Right atrium auricular region (tissue), 2 donors: ENCODE measurements around the gene ACTG2. TPM values are rescaled to one million over a fixed set of nuclear protein-coding genes. Genes with fewer than 3 reads are reported as not detected.

ENCODE experiments used
- DNase-seq: peaks from one replicate; pipeline ENCODE4 v3.0.0-alpha.2; 2019; ENCODE audit warnings: low spot score
- H3K27ac ChIP-seq, 2 donors: fragments of 200-600 bp; sonication (generic); 1 replicate in 1 of 2; 2 replicates in 1 of 2; pipeline ENCODE4 v1.5.1; 2016 to 2019
- H3K27me3 ChIP-seq, 2 donors: fragments of 200-600 bp; sonication (generic); one replicate each; pipeline versions ENCODE4 v1.5.1 to v1.6.0; 2017 to 2019
- H3K36me3 ChIP-seq: fragments of 200-600 bp; sonication (generic); one replicate; pipeline ENCODE4 v1.5.1; 2016
- H3K4me1 ChIP-seq, 2 donors: fragments of 200-600 bp; sonication (generic); one replicate each; pipeline versions ENCODE4 v1.5.1 to v1.6.0; 2017 to 2019
- H3K4me3 ChIP-seq, 2 donors: fragments of 200-600 bp; sonication (generic); 1 replicate in 1 of 2; 2 replicates in 1 of 2; pipeline ENCODE4 v1.5.1; 2017 to 2019; ENCODE audit warnings: mild to moderate bottlenecking in 1 of 2, moderate library complexity in 1 of 2
- H3K9me3 ChIP-seq, 2 donors: fragments of 200-600 bp; sonication (generic); one replicate each; pipeline ENCODE4 v1.5.1; 2019
- CTCF ChIP-seq, 2 donors: fragments of 200-600 bp; sonication (generic); IDR thresholded peaks; one replicate each; pipeline ENCODE4 v1.5.1; 2019; ENCODE audit warnings: antibody characterized with exemption in 2 of 2
- total RNA-seq, 2 donors: library from RNA; depleted of rRNA; stranded (reverse); fragments of >200 nt; gene quantifications; one replicate each; pipeline ENCODE4 v1.1.0, GENCODE V29; 2016

ACTG2 gene
- total RNA-seq, 2 donors from 2014 or later: 3.7 to 23.8 TPM

GRCh38 chr2:73952499-73953446 is 60.0 kb downstream of the ACTG2 start:
- Histone ChIP-seq H3K36me3 (peaks cover 75% of the 10 kb centered on the region), H3K4me1 (no peaks in the 10 kb centered on the region), H3K9me3 (no peaks in the 10 kb centered on the region), H3K4me3 (no peak overlapping the region), H3K27ac (no peak overlapping the region), H3K27me3 (no peaks in the 10 kb centered on the region)
- no peak for TF ChIP-seq CTCF (IDR thresholded peaks at IDR 0.05)
- DNase-seq: peak; percentile 40

- Histone ChIP-seq H3K36me3 (peaks cover 63% of the 10 kb centered on the region), H3K27me3 (no peaks in the 10 kb centered on the region), H3K9me3 (no peaks in the 10 kb centered on the region), H3K4me1 (no peaks in the 10 kb centered on the region), H3K27ac (no peak overlapping the region), H3K4me3 (no peak overlapping the region)
- no peak for DNase-seq
- TF ChIP-seq CTCF (IDR thresholded peaks at IDR 0.05): no peak
Measured at GRCh38 chr2:73956218-73956865, 63.5 kb downstream of the ACTG2 start.

- H3K36me3 ChIP-seq: peaks cover 27% of the 10 kb centered on the region
- no peak for TF ChIP-seq CTCF (IDR thresholded peaks at IDR 0.05)
- no peak overlapping the region for H3K27ac ChIP-seq
- H3K9me3 ChIP-seq: peaks cover 0 to 4% of the 10 kb centered on the region in 2 donors
- no peak overlapping the region for H3K4me3 ChIP-seq
- no peaks in the 10 kb centered on the region for H3K27me3 ChIP-seq
- no peak for DNase-seq
- H3K4me1 ChIP-seq: no peaks in the 10 kb centered on the region
Measured at GRCh38 chr2:73961274-73961673, 68.5 kb downstream of the ACTG2 start.

- Histone ChIP-seq H3K27me3 (no peaks in the 10 kb centered on the region), H3K27ac (no peak overlapping the region), H3K9me3 (peaks cover 0 to 4% of the 10 kb centered on the region in 2 donors), H3K4me1 (no peaks in the 10 kb centered on the region), H3K36me3 (peaks cover 19% of the 10 kb centered on the region), H3K4me3 (no peak overlapping the region)
- TF ChIP-seq CTCF (IDR thresholded peaks at IDR 0.05): no peak
- no peak for DNase-seq
Measured at GRCh38 chr2:73961823-73962615, 69.2 kb downstream of the ACTG2 start.

DNA sequence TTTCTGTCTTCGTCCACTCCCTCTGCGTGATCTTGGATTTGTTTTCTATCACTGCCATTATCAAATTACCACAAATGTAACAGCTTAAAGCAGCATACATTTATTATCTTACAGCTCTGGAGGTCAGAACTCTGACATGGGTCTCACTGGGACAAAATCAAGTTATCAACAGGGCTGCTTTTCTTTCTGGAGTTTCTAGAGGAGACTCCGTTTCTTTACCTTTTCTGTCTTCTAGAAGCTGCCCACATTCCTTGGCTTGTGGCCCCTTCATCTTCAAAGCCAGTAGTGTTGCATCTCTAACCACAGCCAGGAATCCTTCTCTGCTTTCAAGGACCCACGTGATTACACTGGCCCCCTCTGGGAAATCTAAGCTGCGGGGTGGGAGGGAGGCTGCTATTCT is 70.0 kb downstream of the ACTG2 start:
- Histone ChIP-seq H3K4me1 (no peaks in the 10 kb centered on the region), H3K4me3 (no peak overlapping the region), H3K36me3 (peaks cover 17% of the 10 kb centered on the region), H3K27me3 (no peaks in the 10 kb centered on the region), H3K9me3 (peaks cover 0 to 4% of the 10 kb centered on the region in 2 donors), H3K27ac (no peak overlapping the region)
- no peak for TF ChIP-seq CTCF (IDR thresholded peaks at IDR 0.05)
- DNase-seq: no peak
